ENCODE data around the gene UVRAG.

DNA sequence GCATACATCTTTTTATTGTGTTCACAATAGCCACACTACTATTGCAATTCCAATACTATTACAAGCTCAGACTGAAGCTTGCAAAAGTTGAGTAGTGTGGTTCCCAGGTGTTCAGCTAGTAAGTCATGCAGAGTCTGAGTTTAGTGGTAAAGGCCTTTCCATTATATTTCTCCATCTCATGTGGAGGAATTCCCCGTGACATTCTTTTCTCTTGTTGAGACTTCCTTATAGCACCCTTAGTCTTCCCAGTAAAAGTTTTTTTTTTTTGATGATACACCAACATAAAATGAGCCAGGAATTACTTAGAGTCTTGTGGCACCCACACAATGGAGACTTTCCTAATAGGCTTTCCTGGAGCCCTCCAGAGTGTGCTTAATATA is 110.8 kb downstream of the UVRAG start:
- no peak for TF ChIP-seq POLR2A (IDR thresholded peaks at IDR 0.05; ENCODE audit: low read length)
- TF ChIP-seq GATA1 (IDR thresholded peaks at IDR 0.05; ENCODE audit: low read depth, low read length), result no peak
